ENCODE results near the gene A2ML1.
"Not testable (repeated sequence)": the region's sequence is repeated elsewhere in the genome, so short reads cannot be mapped to it uniquely, and the experiment has no call there.

A2ML1 gene

DNA sequence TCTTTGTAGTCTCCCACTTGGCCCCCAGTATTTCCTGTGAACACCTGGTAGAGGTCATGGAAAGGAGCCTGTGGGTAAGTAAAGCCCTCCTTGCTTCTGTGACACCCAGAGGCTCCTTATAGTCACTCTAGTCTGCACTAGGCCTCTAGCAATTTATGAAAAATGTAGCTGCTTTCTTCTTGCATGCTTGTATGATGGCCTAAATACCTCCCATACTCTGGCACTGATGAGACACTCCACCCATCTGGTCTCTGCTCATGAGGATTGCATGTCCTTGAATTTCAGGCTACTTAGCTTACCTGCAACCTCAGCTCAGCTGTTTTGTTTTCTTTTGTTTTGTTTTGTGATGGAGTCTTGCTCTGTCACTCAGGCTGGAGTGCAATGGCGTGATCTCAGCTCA, 4.6 kb upstream of the A2ML1 start:
- peak; percentile 31 for DNase-seq (ENCODE audit: low spot score)

DNA sequence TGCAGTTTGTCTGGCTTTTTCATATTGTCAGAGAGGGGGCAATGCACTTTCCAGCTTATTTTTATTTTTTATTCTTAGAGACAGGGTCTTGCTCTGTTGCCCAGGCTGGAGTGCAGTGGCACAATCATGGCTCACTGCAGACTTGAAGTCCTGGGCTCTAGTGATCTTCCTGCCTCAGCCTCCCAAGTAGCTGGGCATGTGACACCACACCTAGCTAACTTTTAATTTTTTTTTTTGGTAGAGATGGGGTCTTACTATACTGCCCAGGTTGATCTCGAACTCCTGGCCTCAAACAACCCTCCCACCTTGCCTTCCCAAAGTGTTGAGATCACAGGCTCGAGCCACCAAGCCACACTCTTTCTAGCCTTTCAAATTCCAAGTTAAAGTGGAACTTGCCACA, 3.9 kb upstream of the A2ML1 start:
- DNase-seq (ENCODE audit: low spot score), result no peak

DNA sequence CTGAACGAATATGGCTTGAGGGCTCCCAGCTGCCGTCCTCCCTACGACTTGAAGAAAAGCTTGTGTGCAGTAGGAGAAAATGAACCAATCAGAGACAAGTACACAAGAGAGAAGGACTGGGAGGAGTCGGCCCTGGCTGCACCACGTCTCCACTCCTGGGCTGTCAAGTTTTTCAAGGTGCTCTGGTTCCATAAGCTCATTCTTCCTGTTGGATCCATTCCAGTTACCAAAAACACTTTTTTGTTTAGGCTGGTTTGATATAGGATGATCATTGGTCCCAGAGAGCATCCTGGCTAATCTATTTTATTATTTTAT, 2.8 kb upstream of the A2ML1 start:
- no peak for DNase-seq (ENCODE audit: low spot score)

DNA sequence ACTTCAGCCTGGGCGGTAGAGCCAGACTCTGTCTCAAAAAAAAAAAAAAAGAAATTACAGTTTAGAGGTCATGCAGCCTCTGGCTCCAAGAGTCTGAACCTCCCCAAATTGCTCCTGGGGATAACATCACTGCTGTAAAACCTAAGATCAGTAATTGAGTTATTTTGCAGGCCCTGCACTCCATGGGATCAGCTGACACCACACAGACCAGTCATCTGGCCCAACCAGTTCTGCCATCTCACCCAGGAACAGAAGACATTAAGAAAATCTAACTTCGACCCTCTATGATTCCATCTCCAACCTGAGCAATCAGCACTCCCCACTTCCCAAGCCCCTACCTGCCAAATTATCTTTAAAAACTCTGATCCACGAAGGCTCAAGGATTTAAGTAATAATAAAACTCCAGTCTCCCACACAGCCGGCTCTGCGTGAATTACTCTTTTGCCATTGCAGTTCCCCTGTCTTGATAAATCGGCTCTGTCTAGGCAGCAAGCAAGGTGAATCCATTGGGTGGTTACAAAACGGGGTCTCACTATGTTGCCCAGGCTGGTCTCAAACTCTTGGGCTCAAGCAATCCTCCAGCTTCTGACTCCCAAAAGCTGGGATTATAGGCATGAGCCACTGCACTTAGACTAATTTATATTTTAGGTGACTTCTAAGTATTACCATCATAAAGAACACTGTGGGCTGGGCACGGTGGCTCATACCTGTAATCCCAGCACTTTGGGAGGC, 1.6 kb upstream of the A2ML1 start:
- not testable (repeated sequence) for DNase-seq (ENCODE audit: low spot score)

DNA sequence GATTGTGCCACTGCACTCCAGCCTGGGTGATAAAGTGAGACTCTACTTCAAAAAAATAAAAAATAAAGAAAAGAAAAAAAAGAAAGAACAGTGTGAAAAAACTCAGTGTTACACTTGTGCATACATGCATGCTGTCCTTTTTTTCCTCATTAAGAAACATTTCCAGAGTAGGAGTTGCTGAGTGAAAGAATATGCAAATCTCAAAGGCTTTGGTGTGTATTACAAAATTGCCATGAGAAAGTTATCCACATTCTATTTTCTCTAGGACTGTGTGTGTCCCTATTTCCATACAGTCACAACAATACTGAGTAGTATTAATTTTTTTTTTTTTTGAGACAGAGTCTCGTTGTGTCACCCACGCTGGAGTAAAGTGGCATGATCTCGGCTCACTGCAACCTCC, 830 bp upstream of the A2ML1 start:
- no peak for DNase-seq (ENCODE audit: low spot score)

DNA sequence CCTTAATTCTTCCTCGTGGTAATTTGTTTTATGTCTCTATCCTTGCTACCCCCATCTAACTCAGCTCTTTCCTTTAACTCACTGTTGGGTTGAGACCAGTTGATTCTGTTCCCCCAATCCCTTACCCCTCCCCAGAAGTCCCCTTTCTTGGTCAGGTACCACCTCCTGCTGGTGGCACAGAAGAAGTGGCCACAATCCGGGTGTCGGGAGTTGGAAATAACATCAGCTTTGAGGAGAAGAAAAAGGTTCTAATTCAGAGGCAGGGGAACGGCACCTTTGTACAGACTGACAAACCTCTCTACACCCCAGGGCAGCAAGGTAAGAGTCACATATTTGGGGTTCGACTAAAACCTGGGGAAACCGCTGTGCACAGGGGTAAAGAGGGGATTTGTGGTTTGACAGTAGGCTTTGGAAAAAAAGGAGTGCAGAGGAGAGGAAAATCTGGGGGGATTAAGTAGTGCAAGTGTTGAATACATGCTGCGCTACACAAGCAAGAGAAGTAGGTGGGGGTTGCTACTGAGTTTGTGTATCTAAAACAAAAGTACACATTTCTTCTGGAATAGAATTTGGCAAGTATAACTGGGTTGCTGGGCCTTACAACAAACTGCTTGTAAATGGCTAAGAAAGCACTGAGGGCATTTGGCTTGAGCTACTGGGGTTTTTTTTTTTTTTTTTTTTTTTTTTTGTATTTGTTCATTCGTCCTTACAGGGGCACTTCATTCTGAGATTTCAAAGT, 1.3 kb downstream of the A2ML1 start:
- DNase-seq (ENCODE audit: low spot score), result no peak

DNA sequence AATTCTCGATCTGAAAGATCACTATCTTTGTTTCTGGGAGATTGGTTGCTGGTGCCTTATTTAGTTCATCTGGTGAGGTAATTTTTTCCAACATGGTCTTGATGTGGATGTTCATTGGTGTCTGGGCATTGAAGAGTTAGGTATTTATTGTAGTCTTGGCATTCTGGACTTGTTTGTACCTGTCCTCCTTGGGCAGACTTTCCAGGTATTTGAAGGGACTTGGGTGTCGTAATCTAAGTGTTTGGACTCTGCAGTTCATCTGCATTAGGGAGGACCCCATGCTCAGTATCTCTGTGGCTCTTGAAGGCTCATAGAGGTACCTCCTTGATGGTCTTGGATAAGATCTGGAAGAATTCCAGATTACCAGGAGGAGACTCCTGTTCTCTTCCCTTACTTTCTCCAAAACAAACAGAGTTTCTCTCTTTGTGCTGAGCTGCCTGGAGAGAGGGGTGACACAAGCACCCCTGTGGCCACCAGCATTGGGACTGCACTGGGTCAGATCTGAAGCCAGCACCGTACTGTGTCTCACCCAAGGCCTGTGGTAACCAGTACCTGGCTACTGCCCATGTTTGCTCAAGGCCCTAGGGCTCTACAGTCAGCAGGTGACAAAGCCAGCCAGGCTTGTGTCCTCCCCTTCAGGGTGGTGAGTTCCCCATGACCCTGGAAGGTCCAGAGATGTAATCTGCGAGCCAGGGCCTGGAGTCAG, 5.3 kb downstream of the A2ML1 start:
- DNase-seq (ENCODE audit: low spot score), result no peak

DNA sequence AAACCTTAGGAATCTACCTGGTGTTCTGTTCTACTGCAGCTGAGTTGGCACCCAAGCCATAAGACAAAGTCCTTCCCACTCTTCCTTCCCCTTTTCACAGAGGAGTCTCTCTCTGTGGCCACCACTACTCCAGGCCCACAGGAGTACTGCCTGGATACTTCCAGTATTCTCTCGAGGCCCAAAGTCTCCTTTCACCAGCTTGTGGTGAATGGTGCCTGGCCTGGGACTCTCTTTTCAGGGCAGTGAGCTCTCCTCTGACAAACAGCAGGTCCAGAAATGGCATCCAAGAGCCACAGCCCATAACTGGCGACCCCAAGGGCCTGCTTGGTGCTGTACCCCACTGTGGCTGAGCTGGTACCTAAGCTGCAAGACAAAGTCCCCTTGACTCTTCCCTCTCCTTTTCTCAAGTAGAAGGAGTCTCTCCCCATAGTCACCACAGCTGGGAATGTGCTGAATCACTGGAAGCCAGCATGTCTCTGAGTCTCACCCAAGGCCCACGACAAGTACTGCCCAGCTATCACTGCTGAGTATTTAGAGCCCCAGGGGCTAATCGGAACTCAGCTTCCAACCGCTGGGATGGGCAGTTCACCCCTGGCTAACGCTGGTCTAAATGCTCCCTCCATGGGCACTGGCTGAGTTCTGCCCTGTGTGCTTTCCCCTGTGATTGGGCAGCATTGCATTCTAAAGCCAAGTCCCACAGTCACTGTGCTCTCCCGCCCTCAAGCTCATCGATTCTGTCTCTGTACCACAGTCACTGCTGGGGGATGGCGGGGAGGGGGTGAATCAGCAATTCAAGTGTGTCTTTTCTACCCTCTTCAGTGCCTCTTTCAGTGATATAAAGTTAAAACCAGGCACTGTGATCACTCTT, 6.1 kb downstream of the A2ML1 start:
- no peak for DNase-seq (ENCODE audit: low spot score)

DNA sequence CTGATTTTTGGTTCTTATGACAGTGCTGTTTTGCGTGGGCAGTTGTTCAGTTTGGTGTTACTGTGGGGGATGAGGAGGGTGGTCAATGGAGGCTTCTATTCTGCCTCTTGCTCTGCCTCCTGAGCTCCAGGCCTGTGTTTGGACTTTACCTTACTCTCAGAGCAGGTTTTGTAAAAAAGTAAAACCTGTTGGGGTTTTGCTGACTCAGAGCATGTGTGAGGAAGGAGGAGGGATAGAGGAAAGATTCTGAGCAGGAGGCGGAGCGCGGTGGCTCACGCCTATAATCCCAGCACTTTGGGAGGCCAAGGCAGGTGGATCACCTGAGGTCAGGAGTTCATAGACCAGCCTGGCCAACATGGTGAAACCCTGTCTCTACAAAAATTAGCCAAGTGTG, 6.7 kb downstream of the A2ML1 start:
- no peak for DNase-seq (ENCODE audit: low spot score)

DNA sequence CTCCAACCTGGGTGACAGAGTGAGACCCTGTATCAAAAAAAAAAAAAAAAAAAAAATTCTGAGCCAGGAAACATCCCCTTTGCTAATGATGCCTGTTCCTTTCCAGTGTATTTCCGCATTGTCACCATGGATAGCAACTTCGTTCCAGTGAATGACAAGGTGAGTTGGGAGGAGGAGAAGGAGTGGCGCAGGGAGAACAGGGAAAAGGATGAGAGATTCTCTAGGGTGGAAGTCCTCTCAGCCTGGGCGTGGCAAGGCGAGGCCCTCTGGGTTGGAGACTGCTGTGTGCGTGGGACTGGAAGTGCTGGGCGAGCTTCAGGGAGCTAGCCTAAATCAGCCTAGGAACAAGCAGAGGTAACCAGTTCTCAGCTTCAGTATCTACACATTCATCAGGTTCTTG, 7.2 kb downstream of the A2ML1 start:
- DNase-seq (ENCODE audit: low spot score), result no peak

DNA sequence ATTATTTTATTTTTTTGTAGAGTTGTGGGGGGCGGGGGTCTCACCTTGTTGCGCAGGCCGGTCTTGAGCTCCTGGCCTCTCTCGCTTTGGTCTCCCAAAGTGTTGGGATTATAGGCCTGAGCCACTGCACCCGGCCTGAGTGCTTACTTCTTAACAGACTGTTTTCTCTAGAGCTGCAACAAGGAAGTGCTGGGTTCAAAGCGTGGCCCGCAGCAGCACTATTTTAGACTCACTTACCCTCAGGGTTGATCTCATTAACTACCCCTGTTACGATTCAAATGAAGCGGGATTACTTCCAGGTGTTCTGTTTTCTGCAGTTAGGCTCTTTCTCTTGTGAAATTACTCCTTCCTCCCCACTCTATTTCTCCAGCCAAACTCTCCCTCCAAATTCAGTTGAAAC, 8.7 kb downstream of the A2ML1 start:
- no peak for DNase-seq (ENCODE audit: low spot score)

DNA sequence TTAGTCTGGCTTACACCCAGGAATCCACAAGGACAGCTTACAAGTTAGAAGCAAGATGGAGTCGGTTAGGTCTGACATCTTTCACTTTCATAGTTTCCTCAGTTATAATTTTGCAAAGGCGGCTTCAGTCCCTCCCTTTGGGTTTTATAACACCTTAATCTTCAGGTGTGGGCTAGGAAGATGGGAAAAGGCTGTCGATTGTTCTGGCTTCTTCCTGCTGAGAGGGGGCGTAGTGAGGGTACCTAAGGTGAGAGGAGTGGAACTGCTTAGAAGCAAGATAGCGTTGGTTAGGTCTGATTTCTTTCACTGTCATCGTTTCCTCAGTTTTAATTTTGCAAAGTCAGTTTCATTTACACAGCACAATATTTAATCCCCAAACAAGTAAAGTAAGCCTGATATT, 10.1 kb downstream of the A2ML1 start:
- DNase-seq (ENCODE audit: low spot score), result no peak

DNA sequence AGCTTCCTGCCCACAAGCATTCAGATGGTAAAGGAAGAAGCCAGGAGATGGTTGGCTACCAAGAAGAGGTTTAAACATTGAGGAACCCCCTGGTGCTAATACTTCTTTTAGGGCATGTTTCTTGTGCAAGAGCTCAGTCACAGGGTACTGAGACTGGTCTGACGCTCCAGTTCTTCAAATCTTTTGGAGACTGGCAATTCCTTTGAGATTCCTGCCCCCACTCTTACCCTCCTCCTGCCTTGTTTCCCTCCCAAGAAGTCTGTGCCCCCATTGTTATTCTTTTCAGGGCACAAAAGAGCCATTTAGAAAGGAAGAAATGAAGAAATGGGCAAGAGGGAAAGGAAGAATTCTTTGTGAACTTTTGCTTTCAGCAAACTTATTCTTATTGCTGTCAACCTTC, 11.8 kb downstream of the A2ML1 start:
- DNase-seq (ENCODE audit: low spot score), result no peak

DNA sequence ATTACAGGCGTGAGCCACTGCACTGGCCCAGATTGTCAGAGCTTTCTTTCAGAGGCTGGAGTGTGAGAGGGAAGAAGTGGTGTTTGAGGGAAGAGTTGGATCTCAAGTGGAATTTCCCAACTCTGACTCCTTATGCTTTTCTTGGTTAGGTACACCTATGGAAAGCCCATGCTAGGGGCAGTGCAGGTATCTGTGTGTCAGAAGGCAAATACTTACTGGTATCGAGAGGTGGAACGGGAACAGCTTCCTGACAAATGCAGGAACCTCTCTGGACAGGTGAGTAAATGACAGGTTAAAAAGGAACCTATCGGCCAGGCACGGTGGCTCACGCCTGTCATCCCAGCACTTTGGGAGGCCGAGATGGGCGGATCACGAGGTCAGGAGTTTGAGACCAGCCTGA, 14.9 kb downstream of the A2ML1 start:
- DNase-seq (ENCODE audit: low spot score), result no peak

DNA sequence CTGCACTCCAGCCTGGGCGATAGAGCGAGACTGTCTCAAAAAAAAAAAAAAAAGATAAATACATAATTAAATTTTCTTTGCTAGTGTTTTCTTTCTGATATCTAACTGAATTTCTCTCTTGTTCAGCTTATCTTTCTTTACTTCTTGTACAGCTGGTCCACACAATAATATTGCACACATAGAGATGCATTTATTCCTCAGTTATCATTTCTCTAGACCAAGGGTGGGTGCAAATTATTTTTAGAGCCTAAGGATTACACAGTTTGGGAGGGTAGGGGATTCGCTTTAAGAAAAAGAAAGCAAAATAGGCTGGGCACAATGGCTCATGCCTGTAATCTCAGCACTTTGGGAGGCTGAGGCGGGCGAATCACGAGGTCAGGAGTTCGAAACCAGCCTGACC, 17.9 kb downstream of the A2ML1 start:
- DNase-seq (ENCODE audit: low spot score), result no peak

DNA sequence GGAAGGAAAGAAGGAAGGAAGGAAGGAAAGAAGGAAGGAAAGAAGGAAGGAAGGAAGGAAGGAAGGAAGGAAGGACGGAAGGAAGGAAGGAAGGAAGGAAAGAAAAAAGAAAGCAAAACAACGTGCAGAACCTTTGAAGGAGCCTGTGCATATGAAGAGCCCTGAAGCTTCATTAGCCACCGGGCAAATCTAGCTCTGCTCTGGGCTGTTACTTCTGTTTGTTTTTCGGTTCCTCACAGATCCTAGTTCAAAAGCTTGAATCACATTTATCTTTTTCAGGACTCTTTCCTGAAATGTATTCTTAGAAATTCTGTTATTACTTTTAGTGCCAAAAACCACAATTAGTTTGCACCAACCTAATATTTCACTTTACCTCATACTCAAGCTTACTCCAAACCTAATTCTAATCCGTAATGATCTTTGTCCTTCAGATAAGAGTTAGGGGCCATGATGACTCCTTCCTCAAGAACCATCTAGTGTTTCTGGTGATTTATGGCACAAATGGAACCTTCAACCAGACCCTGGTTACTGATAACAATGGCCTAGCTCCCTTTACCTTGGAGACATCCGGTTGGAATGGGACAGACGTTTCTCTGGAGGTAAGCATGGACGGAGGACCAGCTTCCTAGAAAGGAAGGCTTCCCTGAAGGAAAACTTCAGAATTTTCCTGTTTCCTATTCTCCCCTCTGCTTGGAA, 18.7 kb downstream of the A2ML1 start:
- DNase-seq (ENCODE audit: low spot score), result no peak

DNA sequence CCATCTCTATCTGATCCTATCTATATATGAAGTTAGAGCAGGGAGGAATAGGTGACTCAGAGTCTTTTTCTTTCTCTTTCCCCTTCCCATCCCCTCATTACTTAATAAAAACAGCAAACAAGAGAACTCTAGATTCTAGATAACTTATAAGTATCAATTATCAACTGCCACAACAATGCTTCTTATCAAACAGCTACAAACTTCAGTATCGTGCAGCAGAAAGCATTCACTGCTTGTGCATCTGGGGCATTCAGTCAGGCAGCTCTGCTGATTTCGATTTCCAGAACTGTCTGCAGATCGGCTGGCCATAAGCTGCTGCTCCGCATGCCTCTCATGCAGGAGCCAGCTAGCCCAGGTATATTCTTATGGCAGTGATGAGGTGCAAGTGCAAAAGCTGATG, 19.4 kb downstream of the A2ML1 start:
- DNase-seq (ENCODE audit: low spot score), result no peak

DNA sequence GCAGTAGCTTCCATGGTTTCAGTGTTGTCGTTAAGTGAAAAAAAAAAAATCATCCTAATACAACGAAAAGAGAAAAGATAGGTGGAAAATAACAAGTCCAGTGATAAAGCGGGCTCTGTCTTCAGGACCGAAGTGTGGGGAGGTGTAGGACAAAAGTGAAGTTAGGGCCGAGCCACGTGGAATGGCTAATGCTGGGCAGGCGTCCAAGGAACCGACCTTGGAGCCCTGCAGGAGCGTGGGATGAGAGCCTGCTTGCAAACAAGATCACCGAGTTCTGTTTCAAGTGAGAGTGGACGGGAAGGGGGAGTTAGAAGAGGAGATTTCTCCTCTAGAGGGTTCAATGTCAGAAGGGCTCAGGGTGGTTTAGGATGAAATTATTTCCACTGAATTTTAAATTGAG, 22.2 kb downstream of the A2ML1 start:
- DNase-seq (ENCODE audit: low spot score), result no peak

DNA sequence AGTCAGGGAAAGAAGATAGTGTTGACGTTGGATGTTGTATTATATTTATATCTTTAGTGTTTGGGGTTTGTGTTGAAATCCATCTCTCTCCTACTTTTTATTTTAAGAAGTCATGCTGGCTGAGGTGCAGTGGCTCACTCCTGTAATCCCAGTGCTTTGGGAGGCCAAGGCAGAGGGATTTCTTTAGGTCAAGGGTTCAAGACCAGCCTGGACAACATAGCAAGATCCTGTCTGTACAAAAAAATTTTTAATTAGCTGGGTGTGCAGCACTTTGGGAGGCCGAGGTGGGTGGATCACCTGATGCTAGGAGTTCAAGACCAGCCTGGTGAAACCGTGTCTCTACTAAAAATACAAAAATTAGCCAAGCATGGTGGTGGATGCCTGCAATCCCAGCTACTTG, 23.9 kb downstream of the A2ML1 start:
- no peak for DNase-seq (ENCODE audit: low spot score)

DNA sequence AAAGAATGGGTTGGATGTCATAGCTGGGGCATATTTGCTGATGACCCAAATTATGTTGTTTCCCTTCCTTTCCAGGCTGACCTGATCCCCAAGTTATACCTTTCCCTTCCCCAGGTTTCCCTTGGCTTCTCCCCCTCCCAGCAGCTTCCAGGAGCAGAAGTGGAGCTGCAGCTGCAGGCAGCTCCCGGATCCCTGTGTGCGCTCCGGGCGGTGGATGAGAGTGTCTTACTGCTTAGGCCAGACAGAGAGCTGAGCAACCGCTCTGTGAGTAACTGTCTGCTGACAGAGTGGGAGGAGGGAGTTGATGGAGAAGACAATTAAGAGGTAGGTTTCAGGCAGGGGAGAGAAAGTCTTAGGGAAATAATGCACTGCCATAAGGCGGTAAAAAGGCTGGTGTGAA, 25.0 kb downstream of the A2ML1 start:
- DNase-seq (ENCODE audit: low spot score), result peak; percentile 33

DNA sequence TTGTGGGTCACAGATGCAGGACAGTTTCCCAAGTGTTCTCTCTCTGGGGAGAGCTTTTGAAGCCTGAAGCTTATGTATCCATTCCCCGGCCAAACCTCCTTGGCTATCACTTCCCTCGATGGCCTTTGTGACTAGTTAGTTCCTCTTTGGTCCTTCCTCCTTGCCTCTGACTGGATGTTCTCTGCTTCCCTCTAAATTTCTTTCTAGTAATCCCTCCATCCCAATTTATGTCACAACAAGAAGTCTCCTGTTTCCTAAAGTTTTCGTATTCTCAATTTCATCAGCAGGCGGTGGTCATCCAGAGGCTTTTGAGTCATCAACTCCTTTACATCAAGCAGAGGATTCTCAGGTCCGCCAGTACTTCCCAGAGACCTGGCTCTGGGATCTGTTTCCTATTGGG, 27.5 kb downstream of the A2ML1 start:
- no peak for DNase-seq (ENCODE audit: low spot score)

DNA sequence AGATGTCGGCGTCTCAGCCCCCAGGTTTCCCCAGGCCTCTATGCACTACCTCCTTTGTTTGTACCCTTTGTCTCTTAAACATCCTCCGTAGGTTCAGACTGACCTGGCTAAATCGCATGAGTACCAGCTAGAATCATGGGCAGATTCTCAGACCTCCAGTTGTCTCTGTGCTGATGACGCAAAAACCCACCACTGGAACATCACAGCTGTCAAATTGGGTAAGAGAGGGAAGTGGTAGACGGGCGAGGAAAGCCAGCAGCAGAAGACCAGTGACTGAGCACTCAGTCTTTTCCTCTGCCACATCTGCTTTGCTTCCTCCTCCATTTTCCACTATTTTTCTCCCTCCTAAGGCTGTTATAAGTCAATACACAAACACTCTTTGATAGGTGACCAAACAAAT, 29.7 kb downstream of the A2ML1 start:
- no peak for DNase-seq (ENCODE audit: low spot score)
